ENCODE measurements around the gene MLLT3. TPM values are rescaled to one million over a fixed set of nuclear protein-coding genes. Genes with fewer than 3 reads are reported as not detected.

Gene MLLT3
- total and polyA plus RNA-seq, 2 of the 8 experiments (the other 6 are each of a cell fraction or from before 2014, with no cell fraction given): 5.9 to 9.6 TPM

DNA sequence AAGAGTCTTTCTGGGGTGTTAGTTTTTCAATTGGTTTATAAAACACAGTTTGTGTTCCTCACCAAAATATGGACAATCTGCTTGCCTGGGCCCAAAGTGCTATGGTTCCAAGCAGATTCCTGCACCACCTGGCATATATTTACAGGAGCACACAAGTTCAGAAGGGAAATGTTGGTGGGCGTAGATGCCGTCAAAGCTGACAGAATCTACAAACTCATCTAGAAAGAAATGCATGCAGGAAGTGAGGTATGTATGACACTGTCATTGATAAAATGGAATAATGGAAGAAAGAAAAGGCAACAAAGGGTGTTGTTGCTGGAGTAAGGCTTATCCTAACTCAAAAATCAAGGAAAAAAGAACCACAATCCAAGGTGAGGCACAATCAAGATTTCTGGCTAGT lies 225.8 kb downstream of the MLLT3 start:
- Histone ChIP-seq H2AFZ (ENCODE audit: low read length) (no peak overlapping the region), H3K23me2 (ENCODE audit: low read depth, low read length) (no peaks in the 10 kb centered on the region), H3K9me3 (ENCODE audit: insufficient read depth in 2 of 2, low read depth in 1 of 2, low read length in 1 of 2) (no peaks in the 10 kb centered on the region), H3K4me3 (ENCODE audit: extremely low read depth in 1 of 4, insufficient read depth in 2 of 4, low read depth in 3 of 4, low read length in 4 of 4) (no peak overlapping the region), H2BK5ac (ENCODE audit: low read depth, low read length) (no peak overlapping the region), H3K79me1 (ENCODE audit: low read depth, low read length) (no peaks in the 10 kb centered on the region), H4K91ac (replicated peaks; ENCODE audit: insufficient read length, low read length) (no peak overlapping the region), H3K36me3 (ENCODE audit: control insufficient read depth in 2 of 4, insufficient read depth in 4 of 4, low read length in 3 of 4) (no peaks in the 10 kb centered on the region), H4K20me1 (replicated peaks in 1 of 2; ENCODE audit: control insufficient read depth in 1 of 2, insufficient read depth in 2 of 2, low read length in 2 of 2) (no peaks in the 10 kb centered on the region), H3K27ac (ENCODE audit: low read depth, low read length) (no peak overlapping the region), H3K23ac (ENCODE audit: insufficient read length) (no peak overlapping the region), H2BK20ac (ENCODE audit: low read length) (no peak overlapping the region), H2BK12ac (ENCODE audit: low read depth, low read length) (no peak overlapping the region), H2BK15ac (ENCODE audit: low read length) (no peak overlapping the region), H4K5ac (ENCODE audit: insufficient read length, low read depth, low read length) (no peak overlapping the region), H2BK120ac (replicated peaks; ENCODE audit: low read depth, low read length) (no peak overlapping the region), H3K14ac (ENCODE audit: insufficient read length) (no peak overlapping the region), H3K79me2 (ENCODE audit: control insufficient read depth in 1 of 2, insufficient read depth in 2 of 2, low read length in 2 of 2) (no peaks in the 10 kb centered on the region), H3K27me3 (replicated peaks in 1 of 4; ENCODE audit: control insufficient read depth in 3 of 4, extremely low read depth in 1 of 4, insufficient read depth in 3 of 4, low read length in 3 of 4) (no peaks in the 10 kb centered on the region), H3K4me2 (ENCODE audit: insufficient read depth in 1 of 2, low read depth in 2 of 2, low read length in 2 of 2) (no peak overlapping the region), H3K56ac (replicated peaks; ENCODE audit: insufficient read length, low read depth, low read length) (no peak overlapping the region), H4K8ac (ENCODE audit: extremely low read depth, insufficient read depth, low read length) (no peak overlapping the region), H3K9ac (replicated peaks in 1 of 4; ENCODE audit: extremely low read depth in 1 of 4, low read depth in 3 of 4, low read length in 3 of 4) (no peak overlapping the region), H3K4ac (replicated peaks; ENCODE audit: insufficient read length, low read depth, low read length) (no peak overlapping the region), H2AK5ac (ENCODE audit: low read depth, low read length) (no peak overlapping the region), H3K18ac (ENCODE audit: extremely low read depth, low read length) (no peak overlapping the region), H3K4me1 (replicated peaks in 1 of 4; ENCODE audit: control insufficient read depth in 3 of 4, insufficient read depth in 4 of 4, low read length in 3 of 4) (peaks cover 0 to 3% (median 2%) of the 10 kb centered on the region in 4 experiments; a peak in 4 of 7 replicates)
- TF ChIP-seq, protein P1, sequence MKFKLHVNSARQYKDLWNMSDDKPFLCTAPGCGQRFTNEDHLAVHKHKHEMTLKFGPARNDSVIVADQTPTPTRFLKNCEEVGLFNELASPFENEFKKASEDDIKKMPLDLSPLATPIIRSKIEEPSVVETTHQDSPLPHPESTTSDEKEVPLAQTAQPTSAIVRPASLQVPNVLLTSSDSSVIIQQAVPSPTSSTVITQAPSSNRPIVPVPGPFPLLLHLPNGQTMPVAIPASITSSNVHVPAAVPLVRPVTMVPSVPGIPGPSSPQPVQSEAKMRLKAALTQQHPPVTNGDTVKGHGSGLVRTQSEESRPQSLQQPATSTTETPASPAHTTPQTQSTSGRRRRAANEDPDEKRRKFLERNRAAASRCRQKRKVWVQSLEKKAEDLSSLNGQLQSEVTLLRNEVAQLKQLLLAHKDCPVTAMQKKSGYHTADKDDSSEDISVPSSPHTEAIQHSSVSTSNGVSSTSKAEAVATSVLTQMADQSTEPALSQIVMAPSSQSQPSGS (IDR thresholded peaks at IDR 0.05; ENCODE audit: low read length): no peak
- TF ChIP-seq CBX8 (IDR thresholded peaks at IDR 0.05; ENCODE audit: borderline replicate concordance, low read depth, low read length): no peak
- no peak for TF ChIP-seq BCL11A (IDR thresholded peaks at IDR 0.05; ENCODE audit: low read depth in 2 of 2, low read length in 2 of 2)
- TF ChIP-seq TAF1 (IDR thresholded peaks at IDR 0.05; ENCODE audit: low read depth, low read length): no peak
- TF ChIP-seq CHD1 (IDR thresholded peaks at IDR 0.05; ENCODE audit: low read depth, low read length): no peak
- no peak for TF ChIP-seq EP300 (IDR thresholded peaks at IDR 0.05; ENCODE audit: borderline replicate concordance in 1 of 2, low read depth in 2 of 2, low read length in 2 of 2)
- TF ChIP-seq SP1 (IDR thresholded peaks at IDR 0.05; ENCODE audit: low read depth, low read length): no peak
- TF ChIP-seq RXRA (IDR thresholded peaks at IDR 0.05; ENCODE audit: insufficient read depth, low read depth, low read length): no peak
- TF ChIP-seq POLR2AphosphoS5 (IDR thresholded peaks at IDR 0.05; ENCODE audit: low read depth, low read length): no peak
- TF ChIP-seq BACH1 (IDR thresholded peaks at IDR 0.05; ENCODE audit: low read length): no peak
- no peak for TF ChIP-seq PHF8 (conservative IDR thresholded peaks at IDR 0.05; ENCODE audit: low read depth, low read length)
- TF ChIP-seq POLR2A (IDR thresholded peaks at IDR 0.05; ENCODE audit: control extremely low read depth in 1 of 2, low read depth in 2 of 2, low read length in 2 of 2): no peak
- no peak for TF ChIP-seq ZNF274 (IDR thresholded peaks at IDR 0.05; ENCODE audit: borderline replicate concordance, extremely low read depth, low read length)
- TF ChIP-seq NANOG (IDR thresholded peaks at IDR 0.05; ENCODE audit: insufficient read depth, low read depth, low read length, poor library complexity, severe bottlenecking): no peak
- POLR2A ChIA-PET (ENCODE audit: partially characterized antibody): no interaction called here
- CTCF ChIA-PET (ENCODE audit: partially characterized antibody): interaction anchor here (1.3 to 2.3 kb wide), 2 partner anchors 14 to 41 kb away, joined by 4 to 8 read pairs; no protein-coding TSS in a partner anchor
- WGBS, 2 experiments (ENCODE audit: extremely low coverage in 1 of 2, insufficient coverage in 1 of 2, insufficient read length in 1 of 2, insufficient replicate concordance in 2 of 2, low coverage in 1 of 2, low lambda C conversion rate in 2 of 2, missing lambda C conversion rate in 1 of 2): 86% methylated on average over 2 of the region's 2 CpGs; no CpG with 5 or more reads in 1 of the 2 experiments
- DNase-seq (ENCODE audit: low read depth in 1 of 2, low spot score in 2 of 2) (no peak), FAIRE-seq (no peak)

Data from H1 (cell line).